Adrenal gland (tissue), 12 donors: ENCODE data around the gene AQP2. TPM values are rescaled to one million over a fixed set of nuclear protein-coding genes. Genes with fewer than 3 reads are reported as not detected.

Experiments used
- DNase-seq, 7 donors: peaks; one replicate each; pipeline ENCODE4 v3.0.0-alpha.2; 2019 to 2020
- H3K27ac ChIP-seq, 5 donors: fragments of 200-600 bp; sonication (generic) in 4 of 5; 1 replicate in 3 of 5; 2 replicates in 2 of 5; pipeline versions ENCODE4 v1.5.1 to v1.8.0; 2016 to 2020; ENCODE audit warnings: mild to moderate bottlenecking in 1 of 5
- H3K27me3 ChIP-seq: fragments of 200-600 bp; 2 replicates; pipeline ENCODE4 v1.8.0; 2021
- H3K36me3 ChIP-seq, 2 donors: fragments of 200-600 bp; replicated peaks in 1 of 2; 1 replicate in 1 of 2; 2 replicates in 1 of 2; pipeline versions ENCODE4 v1.5.1 to v1.8.0; 2018 to 2022
- H3K4me1 ChIP-seq, 2 donors: fragments of 200-600 bp; replicated peaks in 1 of 2; 1 replicate in 1 of 2; 2 replicates in 1 of 2; pipeline versions ENCODE4 v1.5.1 to v1.8.0; 2018 to 2021
- H3K4me3 ChIP-seq, 4 donors: fragments of 200-600 bp; sonication (generic) in 3 of 4; one replicate each; pipeline ENCODE4 v1.5.1; 2016 to 2018
- H3K9me3 ChIP-seq, 3 donors: fragments of 200-600 bp; sonication (generic) in 1 of 3; replicated peaks in 1 of 3; 1 replicate in 2 of 3; 2 replicates in 1 of 3; pipeline versions ENCODE4 v1.5.1 to v1.8.0; 2016 to 2021
- CTCF ChIP-seq, 6 experiments: fragments of 450-650 bp in 4 of 6; fragments of 200-600 bp in 2 of 6; sonication (generic) in 1 of 6; IDR thresholded peaks; 1 replicate in 5 of 6; 2 replicates in 1 of 6; pipeline versions ENCODE4 v1.5.1 to v1.8.0; 2016 to 2021; ENCODE audit warnings: antibody characterized with exemption in 6 of 6, mild to moderate bottlenecking in 2 of 6, moderate library complexity in 1 of 6
- POLR2A ChIP-seq, 2 donors: fragments of 450-650 bp; IDR thresholded peaks; one replicate each; pipeline ENCODE4 v1.6.1; 2017; ENCODE audit warnings: antibody characterized with exemption in 2 of 2, mild to moderate bottlenecking in 2 of 2, moderate library complexity in 1 of 2
- WGBS, 4 donors: extraction: QIAGEN DNeasy Blood & Tissue Kit in 2 of 4; methylation state at CpG; one replicate each; pipeline versions ENCODE4 v1.1.5 to v1.1.7; 2013 to 2017; 5-methylcytosine and 5-hydroxymethylcytosine counted together
- intact Hi-C, 2 donors: fragments of 100-400 bp; cut with DNase I; formaldehyde crosslinking; loops; one replicate each; pipeline versions ENCODE4 v1.14.1 to v1.15.0; 2022 to 2023
- polyA plus RNA-seq, 3 donors: library from polyadenylated mRNA; stranded (reverse); fragments of 200-250 nt in 2 of 3; fragments of 350-450 nt in 1 of 3; fragmentation: Illumina TruSeq in 1 of 3; extraction: RNeasy Lipid Tissue Mini Kit (QIAGEN cat#74804) in 1 of 3; gene quantifications; one replicate each; pipeline ENCODE4 v1.2.3, GENCODE V29; 2013 to 2014
- total RNA-seq, 9 donors: library from RNA; depleted of rRNA in 4 of 9; stranded (reverse); fragments of >200 nt in 4 of 9; fragments of 120-200 nt in 1 of 9; fragmentation: NEBNext Ultra II Directional in 1 of 9; extraction: Animal tissue kit (Norgen Biotek cat#: 25700) in 1 of 9; gene quantifications; one replicate each; pipeline versions ENCODE4 v1.1.0 to v1.2.4, GENCODE V29; 2013 to 2023
- donor health status: healthy with polysubstance abuse.
- donor health status: Bipolar disorder and iron deficiency.
- donor health status: DM: yes; HTN: yes; CAD: no.
- donor health status: DM: no; HTN: no; CAD: no.
- donor health status: DM: no; HTN: no; CAD: no.
- donor health status: DM: yes; HTN: yes; CAD: no.

AQP2 gene
- total and polyA plus RNA-seq, 12 donors, result 0.10 to 81.0 (median 2.4) TPM; not detected in 1

GRCh38 chr12:49920915-49921286 lies 29.6 kb upstream of the AQP2 start:
- Histone ChIP-seq H3K27ac (peak overlapping the region in 1 of 5 donors; percentile 72), H3K36me3 (no peaks in the 10 kb centered on the region), H3K27me3 (no peaks in the 10 kb centered on the region), H3K9me3 (no peaks in the 10 kb centered on the region), H3K4me3 (no peak overlapping the region), H3K4me1 (peaks cover 8 to 18% of the 10 kb centered on the region in 2 donors)
- intact Hi-C loops, result no loop called here
- DNase-seq, result no peak
- 79 to 90% (median 86%) methylated on average over 3 of the region's 3 CpGs for WGBS, 4 donors
- no peak for TF ChIP-seq POLR2A (IDR thresholded peaks at IDR 0.05)
- TF ChIP-seq CTCF (IDR thresholded peaks at IDR 0.05), result no peak

- intact Hi-C loops, result no loop called here
- WGBS, 4 donors, result 52 to 82% (median 71%) methylated on average over 3 of the region's 3 CpGs
- H3K4me3 ChIP-seq, result no peak overlapping the region
- DNase-seq, result no peak
- peaks cover 8 to 18% of the 10 kb centered on the region in 2 donors for H3K4me1 ChIP-seq
- no peaks in the 10 kb centered on the region for H3K36me3 ChIP-seq
- H3K9me3 ChIP-seq, result no peaks in the 10 kb centered on the region
- H3K27ac ChIP-seq, result peak overlapping the region in 1 of 5 donors; percentile 72
- H3K27me3 ChIP-seq, result no peaks in the 10 kb centered on the region
- TF ChIP-seq CTCF (IDR thresholded peaks at IDR 0.05) (no peak), POLR2A (IDR thresholded peaks at IDR 0.05) (no peak)
These were observed 29.2 kb upstream of the AQP2 start for GRCh38 chr12:49921299-49921698.

- TF ChIP-seq CTCF (IDR thresholded peaks at IDR 0.05) (no peak), POLR2A (IDR thresholded peaks at IDR 0.05) (no peak)
- H3K9me3 ChIP-seq, result no peaks in the 10 kb centered on the region
- DNase-seq, result no peak
- no peaks in the 10 kb centered on the region for H3K36me3 ChIP-seq
- 75 to 89% (median 83%) methylated on average over 6 of the region's 6 CpGs for WGBS, 4 donors
- H3K4me1 ChIP-seq, result peaks cover 8 to 18% of the 10 kb centered on the region in 2 donors
- no peaks in the 10 kb centered on the region for H3K27me3 ChIP-seq
- peak overlapping the region in 1 of 5 donors; percentile 69 for H3K27ac ChIP-seq
- H3K4me3 ChIP-seq, result no peak overlapping the region
- intact Hi-C loops, result no loop called here
These were observed 28.6 kb upstream of the AQP2 start for GRCh38 chr12:49921936-49922335.

GRCh38 chr12:49922349-49923034 lies 28.0 kb upstream of the AQP2 start:
- intact Hi-C loops, result no loop called here
- H3K4me3 ChIP-seq, result no peak overlapping the region
- peak in 5 of 7 donors; percentile 39 to 53 (median 42) for DNase-seq
- H3K4me1 ChIP-seq, result peaks cover 8 to 18% of the 10 kb centered on the region in 2 donors
- 46 to 54% (median 49%) methylated on average over 8 to 12 of the region's 12 CpGs for WGBS, 4 donors
- no peaks in the 10 kb centered on the region for H3K36me3 ChIP-seq
- H3K27ac ChIP-seq, result peak overlapping the region in 2 of 5 donors; percentile 41 to 69
- no peak for TF ChIP-seq POLR2A (IDR thresholded peaks at IDR 0.05)
- no peak for TF ChIP-seq CTCF (IDR thresholded peaks at IDR 0.05)
- no peaks in the 10 kb centered on the region for H3K27me3 ChIP-seq
- H3K9me3 ChIP-seq, result no peaks in the 10 kb centered on the region
